ENCODE results near the gene CDR2L.

- TF ChIP-seq MXI1 (IDR thresholded peaks at IDR 0.05; ENCODE audit: low read depth, low read length) (no peak), FOXJ3 (CRISPR knock-in tag; IDR thresholded peaks at IDR 0.05) (no peak), ELF1 (IDR thresholded peaks at IDR 0.05) (no peak), EZH2phosphoT487 (IDR thresholded peaks at IDR 0.05; ENCODE audit: borderline replicate concordance, low read depth) (no peak), GATA2 (CRISPR knock-in tag; IDR thresholded peaks at IDR 0.05) (no peak), SMC3 (IDR thresholded peaks at IDR 0.05; ENCODE audit: low read depth, low read length) (no peak), REST (IDR thresholded peaks at IDR 0.05; ENCODE audit: low read depth, low read length) (no peak)
- TF ChIP-seq, protein P1, sequence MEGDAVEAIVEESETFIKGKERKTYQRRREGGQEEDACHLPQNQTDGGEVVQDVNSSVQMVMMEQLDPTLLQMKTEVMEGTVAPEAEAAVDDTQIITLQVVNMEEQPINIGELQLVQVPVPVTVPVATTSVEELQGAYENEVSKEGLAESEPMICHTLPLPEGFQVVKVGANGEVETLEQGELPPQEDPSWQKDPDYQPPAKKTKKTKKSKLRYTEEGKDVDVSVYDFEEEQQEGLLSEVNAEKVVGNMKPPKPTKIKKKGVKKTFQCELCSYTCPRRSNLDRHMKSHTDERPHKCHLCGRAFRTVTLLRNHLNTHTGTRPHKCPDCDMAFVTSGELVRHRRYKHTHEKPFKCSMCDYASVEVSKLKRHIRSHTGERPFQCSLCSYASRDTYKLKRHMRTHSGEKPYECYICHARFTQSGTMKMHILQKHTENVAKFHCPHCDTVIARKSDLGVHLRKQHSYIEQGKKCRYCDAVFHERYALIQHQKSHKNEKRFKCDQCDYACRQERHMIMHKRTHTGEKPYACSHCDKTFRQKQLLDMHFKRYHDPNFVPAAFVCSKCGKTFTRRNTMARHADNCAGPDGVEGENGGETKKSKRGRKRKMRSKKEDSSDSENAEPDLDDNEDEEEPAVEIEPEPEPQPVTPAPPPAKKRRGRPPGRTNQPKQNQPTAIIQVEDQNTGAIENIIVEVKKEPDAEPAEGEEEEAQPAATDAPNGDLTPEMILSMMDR (IDR thresholded peaks at IDR 0.05), result no peak
Measured at GRCh38 chr17:75051941-75052340, 64.5 kb downstream of the CDR2L start.
